Stimulated activated CD4-positive, alpha-beta T cell treated with anti-CD3 and anti-CD28 coated beads, Interleukin-1b, Interleukin-23, amount 100 ng/mL, for 24 hours (primary cell): ENCODE results near the gene TMEM82.

Experiments
- DNase-seq, 4 experiments: peaks; one replicate each; pipeline ENCODE4 v3.0.0-alpha.2; 2020; ENCODE audit warnings: low read depth in 4 of 4, low spot score in 1 of 4

TMEM82 gene

GRCh38 chr1:15719381-15720120, 22.7 kb upstream of the TMEM82 start:
- no peak for DNase-seq

GRCh38 chr1:15720861-15721260, 21.4 kb upstream of the TMEM82 start:
- DNase-seq = no peak

DNA sequence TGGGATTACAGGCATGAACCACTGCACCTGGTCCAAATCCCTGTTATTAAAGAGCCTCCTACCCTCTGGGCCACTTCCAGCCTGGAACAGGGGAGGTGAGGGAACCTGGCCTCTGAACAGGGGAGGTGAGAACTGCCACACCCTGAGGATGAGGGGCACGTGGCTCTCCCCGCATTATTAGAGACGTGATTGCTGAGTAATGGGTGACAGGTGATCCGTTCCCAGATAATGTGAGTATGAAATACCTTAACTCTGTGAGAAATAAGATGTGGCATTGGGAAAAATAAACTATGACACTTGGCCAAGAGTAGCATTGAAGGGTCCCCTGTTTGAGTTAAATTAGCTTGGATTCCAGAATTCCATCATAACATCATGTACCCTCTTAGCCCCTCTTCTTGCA, 19.9 kb upstream of the TMEM82 start:
- DNase-seq = no peak

GRCh38 chr1:15722836-15723532, 19.3 kb upstream of the TMEM82 start:
- DNase-seq = no peak

GRCh38 chr1:15723631-15724246, 18.6 kb upstream of the TMEM82 start:
- DNase-seq = no peak

DNA sequence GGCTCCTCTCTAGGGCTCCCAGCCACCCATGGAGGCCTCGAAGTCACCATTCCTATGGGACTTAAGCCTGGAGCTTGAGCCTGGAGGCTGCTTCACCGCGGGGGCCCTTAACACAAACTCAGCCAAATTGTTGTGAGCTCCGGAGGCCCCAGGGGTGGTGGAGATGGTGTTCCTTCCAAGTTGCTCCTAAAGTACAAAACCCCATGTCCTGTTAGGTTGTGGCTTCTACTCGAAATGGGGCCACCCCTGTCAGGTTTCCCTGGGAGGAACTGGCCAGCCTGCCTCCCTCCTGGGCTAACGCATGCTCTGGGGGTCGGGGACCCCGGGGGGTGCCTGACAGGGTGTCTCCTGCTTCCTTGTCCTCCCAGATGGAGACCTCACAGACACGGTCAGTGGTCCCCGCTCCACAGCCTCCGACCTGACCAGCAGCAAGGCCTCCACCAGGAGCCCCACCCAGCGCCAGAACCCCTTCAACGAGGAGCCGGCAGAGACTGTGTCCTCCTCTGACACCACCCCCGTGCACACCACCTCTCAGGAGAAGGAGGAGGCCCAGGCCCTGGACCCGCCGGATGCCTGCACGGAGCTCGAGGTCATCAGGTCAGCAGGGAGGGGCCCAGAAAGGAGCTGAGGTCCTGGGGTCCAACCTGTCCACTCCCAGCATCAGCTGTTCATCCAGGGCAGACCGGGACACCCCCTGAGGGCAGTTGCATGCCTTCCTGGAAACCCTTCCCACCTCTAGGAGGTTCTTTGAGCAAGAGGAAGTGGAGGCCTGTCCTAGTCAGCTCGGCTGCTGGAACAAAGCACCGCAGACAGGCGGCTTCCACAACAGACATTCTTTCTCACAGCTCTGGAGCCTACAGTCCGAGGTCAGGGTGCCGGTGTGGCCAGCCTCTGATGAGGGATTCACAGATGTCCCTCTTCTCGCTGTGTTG, 17.1 kb upstream of the TMEM82 start:
- DNase-seq = no peak

DNA sequence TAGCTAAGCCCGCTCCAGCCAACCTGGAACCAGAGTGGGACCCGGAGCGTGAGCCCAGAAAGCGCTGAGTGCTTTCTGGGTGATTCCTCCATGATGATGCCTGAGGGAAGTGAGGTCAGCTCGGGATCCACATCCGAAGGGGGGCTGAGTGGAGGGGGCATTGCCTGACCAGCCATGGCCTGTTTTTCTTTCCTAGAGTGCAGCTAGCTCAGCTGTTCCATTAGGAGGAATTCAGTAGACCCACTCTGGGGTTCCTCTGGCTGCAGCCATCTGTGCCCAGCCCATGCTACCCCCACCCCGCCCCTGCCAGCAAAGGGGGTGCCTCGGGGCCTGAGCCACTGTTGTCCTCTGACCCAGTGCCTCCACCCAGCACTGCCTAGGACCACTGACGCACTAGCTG, 15.8 kb upstream of the TMEM82 start:
- DNase-seq = no peak

DNA sequence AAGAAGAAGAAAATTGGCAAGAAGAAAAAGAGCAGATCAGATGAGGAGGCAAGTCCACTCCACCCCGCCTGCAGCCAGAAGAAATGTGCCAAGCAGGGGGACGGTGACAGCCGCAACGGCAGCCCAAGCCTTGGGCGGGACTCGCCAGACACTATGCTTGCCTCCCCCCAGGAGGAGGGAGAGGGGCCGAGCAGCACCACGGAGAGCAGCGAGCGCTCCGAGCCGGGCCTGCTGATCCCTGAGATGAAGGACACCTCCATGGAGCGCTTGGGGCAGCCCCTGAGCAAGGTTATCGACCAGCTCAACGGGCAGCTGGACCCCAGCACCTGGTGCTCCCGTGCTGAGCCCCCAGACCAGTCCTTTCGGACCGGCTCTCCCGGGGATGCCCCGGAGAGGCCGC, 15.3 kb upstream of the TMEM82 start:
- no peak for DNase-seq

- DNase-seq = no peak
These were observed 14.9 kb upstream of the TMEM82 start for GRCh38 chr1:15727424-15727823.

GRCh38 chr1:15727866-15728534, 14.3 kb upstream of the TMEM82 start:
- DNase-seq = no peak

DNA sequence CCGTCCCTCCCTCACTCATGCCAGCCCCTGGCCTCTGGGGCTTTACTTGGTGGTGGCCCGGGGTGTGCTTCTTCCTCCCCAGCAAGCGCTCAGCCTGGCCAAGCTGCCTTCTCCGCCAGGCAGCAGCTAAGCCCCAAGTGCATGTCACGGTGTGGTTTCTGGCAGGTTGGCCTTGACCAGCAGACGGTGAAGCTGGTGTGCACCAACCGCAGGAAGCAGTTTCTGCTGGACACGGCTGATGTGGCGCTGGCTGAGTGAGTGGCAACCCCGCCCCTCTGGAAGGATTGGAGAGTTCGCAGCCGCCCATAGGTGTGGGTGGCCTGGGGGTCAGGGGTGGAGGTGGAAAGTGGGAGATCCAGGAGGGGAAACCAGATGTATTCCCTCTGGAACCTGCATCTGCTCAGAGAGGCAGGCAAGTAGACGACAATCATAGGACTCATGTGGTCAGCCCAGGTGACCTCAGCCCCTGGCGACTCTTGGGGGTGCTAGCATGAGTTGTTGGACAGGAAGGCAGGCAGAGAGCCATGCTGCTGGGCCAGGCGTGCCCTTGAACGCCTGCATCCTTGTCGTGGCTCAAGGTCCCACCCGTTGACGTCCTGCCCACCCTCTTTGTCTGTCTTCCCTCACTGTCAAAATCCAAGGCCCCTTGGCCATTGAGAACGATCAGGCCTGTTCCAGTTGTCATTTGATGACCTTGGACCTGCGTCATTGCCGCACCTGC, 13.2 kb upstream of the TMEM82 start:
- no peak for DNase-seq

DNA sequence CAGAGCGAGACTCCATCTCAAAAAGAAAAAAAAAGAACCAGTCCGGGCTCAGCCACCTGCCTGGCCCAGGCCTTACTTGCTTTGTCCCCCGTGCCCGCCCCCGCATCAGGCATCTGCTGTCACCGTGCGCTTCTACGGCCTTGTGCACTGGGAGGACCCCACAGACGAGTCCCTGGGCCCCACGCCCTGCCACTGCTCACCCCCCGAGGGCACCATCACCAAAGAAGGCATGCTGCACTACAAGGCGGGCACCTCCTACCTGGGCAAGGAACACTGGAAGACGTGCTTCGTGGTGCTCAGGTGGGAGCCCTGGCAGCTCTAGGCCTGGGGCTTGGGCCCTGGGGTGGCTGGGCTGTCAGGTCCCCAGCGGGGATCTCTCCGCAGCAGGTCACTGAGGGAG, 11.9 kb upstream of the TMEM82 start:
- DNase-seq = no peak

GRCh38 chr1:15730936-15731335, 11.4 kb upstream of the TMEM82 start:
- DNase-seq = no peak

GRCh38 chr1:15731735-15732685, 10.3 kb upstream of the TMEM82 start:
- no peak for DNase-seq

GRCh38 chr1:15732686-15733081, 9.6 kb upstream of the TMEM82 start:
- no peak for DNase-seq

DNA sequence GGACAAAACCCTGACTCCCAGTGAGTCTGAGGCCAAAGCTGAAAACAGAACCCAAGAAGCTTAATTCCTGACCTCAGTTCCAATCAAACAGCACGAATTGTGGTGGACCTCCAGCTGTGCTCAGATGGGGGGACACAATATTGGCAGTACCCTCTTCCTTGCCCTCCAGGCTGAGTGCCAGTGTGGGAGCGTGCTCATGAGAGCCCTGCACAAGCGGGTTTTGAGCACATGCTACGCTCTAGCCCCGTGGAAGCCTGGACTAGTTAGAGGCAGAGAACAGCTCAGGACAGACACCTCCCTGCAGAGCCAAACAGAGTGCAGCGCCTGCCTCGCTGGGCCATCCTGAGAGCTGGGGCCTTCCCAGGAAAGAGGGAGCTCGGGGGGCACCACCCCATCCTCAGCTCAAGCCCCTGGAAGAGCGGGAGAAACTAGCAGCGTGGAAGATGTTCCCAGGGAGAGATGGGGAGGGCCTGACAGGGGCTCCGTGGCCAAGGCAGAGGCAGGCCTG, 9.0 kb upstream of the TMEM82 start:
- DNase-seq = no peak

- DNase-seq = no peak
These were observed 8.5 kb upstream of the TMEM82 start for GRCh38 chr1:15733726-15734226.

DNA sequence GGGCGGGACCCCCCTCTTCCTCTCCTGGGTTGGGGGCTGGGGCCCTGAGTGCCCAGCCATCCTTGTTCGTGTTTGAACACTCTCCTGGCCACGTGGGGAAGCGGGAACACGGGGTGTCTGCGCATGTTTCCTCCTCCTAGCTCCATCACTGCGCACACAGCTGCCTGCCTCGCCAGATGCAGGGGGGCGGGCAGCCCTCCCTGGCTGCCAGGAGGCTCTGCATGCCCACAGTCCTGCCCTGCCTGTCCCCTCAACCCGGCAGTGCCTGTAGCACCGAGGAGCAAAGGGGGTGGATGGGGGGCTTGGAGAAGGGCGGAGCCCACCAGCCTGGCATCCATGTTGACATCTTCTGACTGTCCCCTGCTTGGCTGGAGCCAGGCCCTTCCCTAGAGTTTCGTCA, 8.0 kb upstream of the TMEM82 start:
- no peak for DNase-seq

DNA sequence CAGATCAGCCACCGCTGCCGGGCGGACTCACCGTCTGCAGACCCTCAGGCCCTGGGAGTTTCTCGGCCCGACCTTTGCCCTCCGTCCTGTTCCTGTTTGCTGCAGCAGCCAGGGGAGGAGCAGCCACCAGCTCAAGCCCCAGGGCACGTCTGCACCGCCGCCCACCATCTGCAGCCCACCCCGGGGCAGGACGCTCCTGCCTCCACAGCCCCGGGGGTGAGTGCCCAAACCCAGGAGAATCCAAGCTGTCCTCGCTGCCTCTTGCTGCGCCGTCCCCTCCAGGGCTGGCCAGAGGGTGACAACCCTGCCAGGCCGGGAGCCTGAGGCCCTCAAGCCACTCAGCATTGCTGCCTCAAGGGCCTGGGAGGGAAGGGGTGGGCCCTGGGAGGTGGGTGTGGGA, 7.4 kb upstream of the TMEM82 start:
- DNase-seq = no peak
